Glomerular endothelial cell (primary cell): ENCODE measurements around the gene SLC47A2. TPM values are rescaled to one million over a fixed set of nuclear protein-coding genes. Genes with fewer than 3 reads are reported as not detected.
"Not testable (repeated sequence)": the region's sequence is repeated elsewhere in the genome, so short reads cannot be mapped to it uniquely, and the experiment has no call there.

Experiments
- DNase-seq: peaks from one replicate; pipeline ENCODE4 v3.0.0-alpha.2; 2011; ENCODE audit warnings: low read depth, low spot score; ENCODE audit errors: extremely low read depth
- total RNA-seq: library from RNA; depleted of rRNA; stranded (reverse); fragments of >200 nt; gene quantifications from 2 replicates; pipeline ENCODE4 v1.2.3, GENCODE V29; 2015

Gene SLC47A2
- total RNA-seq, 1 donor from 2014 or later = not detected

- DNase-seq = no peak
Observed at GRCh38 chr17:19672009-19672750, 44.2 kb downstream of the SLC47A2 start.

- no peak for DNase-seq
Observed at GRCh38 chr17:19671433-19671832, 45.0 kb downstream of the SLC47A2 start.

- no peak for DNase-seq
Observed at GRCh38 chr17:19670908-19671307, 45.5 kb downstream of the SLC47A2 start.

GRCh38 chr17:19669680-19670079 is 46.7 kb downstream of the SLC47A2 start:
- not testable (repeated sequence) for DNase-seq

GRCh38 chr17:19664821-19665181 is 51.6 kb downstream of the SLC47A2 start:
- DNase-seq = no peak

GRCh38 chr17:19664136-19664820 is 52.1 kb downstream of the SLC47A2 start:
- DNase-seq = no peak

GRCh38 chr17:19663097-19663496 is 53.3 kb downstream of the SLC47A2 start:
- DNase-seq = no peak

GRCh38 chr17:19661121-19661520 is 55.3 kb downstream of the SLC47A2 start:
- DNase-seq = no peak

GRCh38 chr17:19660219-19660870 is 56.0 kb downstream of the SLC47A2 start:
- DNase-seq = no peak

- no peak for DNase-seq
Observed at GRCh38 chr17:19659366-19660177, 56.8 kb downstream of the SLC47A2 start.

- no peak for DNase-seq
Observed at GRCh38 chr17:19656851-19657581, 59.4 kb downstream of the SLC47A2 start.

- no peak for DNase-seq
Observed at GRCh38 chr17:19656336-19656735, 60.0 kb downstream of the SLC47A2 start.

- no peak for DNase-seq
Observed at GRCh38 chr17:19654896-19655295, 61.5 kb downstream of the SLC47A2 start.

GRCh38 chr17:19654342-19654886 is 62.0 kb downstream of the SLC47A2 start:
- DNase-seq = no peak

GRCh38 chr17:19652595-19652994 is 63.8 kb downstream of the SLC47A2 start:
- no peak for DNase-seq

GRCh38 chr17:19651451-19652238 is 64.7 kb downstream of the SLC47A2 start:
- no peak for DNase-seq

- no peak for DNase-seq
Observed at GRCh38 chr17:19650826-19651225, 65.6 kb downstream of the SLC47A2 start.

GRCh38 chr17:19649274-19649541 is 67.2 kb downstream of the SLC47A2 start:
- DNase-seq = no peak

GRCh38 chr17:19648475-19649273 is 67.7 kb downstream of the SLC47A2 start, which contains the start of gene ALDH3A2:
ALDH3A2 (plus strand) TSS chr17:19648751; CDS start chr17:19648972, 221 bp downstream.
- DNase-seq = no peak
